ENCODE measurements around the gene SIPA1L3.

GRCh38 chr19:37907735-37908455 lies 887 bp downstream of the SIPA1L3 start:
- TF ChIP-seq, protein P1, sequence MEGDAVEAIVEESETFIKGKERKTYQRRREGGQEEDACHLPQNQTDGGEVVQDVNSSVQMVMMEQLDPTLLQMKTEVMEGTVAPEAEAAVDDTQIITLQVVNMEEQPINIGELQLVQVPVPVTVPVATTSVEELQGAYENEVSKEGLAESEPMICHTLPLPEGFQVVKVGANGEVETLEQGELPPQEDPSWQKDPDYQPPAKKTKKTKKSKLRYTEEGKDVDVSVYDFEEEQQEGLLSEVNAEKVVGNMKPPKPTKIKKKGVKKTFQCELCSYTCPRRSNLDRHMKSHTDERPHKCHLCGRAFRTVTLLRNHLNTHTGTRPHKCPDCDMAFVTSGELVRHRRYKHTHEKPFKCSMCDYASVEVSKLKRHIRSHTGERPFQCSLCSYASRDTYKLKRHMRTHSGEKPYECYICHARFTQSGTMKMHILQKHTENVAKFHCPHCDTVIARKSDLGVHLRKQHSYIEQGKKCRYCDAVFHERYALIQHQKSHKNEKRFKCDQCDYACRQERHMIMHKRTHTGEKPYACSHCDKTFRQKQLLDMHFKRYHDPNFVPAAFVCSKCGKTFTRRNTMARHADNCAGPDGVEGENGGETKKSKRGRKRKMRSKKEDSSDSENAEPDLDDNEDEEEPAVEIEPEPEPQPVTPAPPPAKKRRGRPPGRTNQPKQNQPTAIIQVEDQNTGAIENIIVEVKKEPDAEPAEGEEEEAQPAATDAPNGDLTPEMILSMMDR (IDR thresholded peaks at IDR 0.05) = no peak
- no peak for TF ChIP-seq POLR2A (IDR thresholded peaks at IDR 0.05)
- TF ChIP-seq POLR2AphosphoS5 (IDR thresholded peaks at IDR 0.05) = no peak
